HepG2 (cell line): Measurements from ENCODE around the gene SERPINA3. TPM values are rescaled to one million over a fixed set of nuclear protein-coding genes. Genes with fewer than 3 reads are reported as not detected.
A peak's percentile ranks its signal among the peaks of the same experiment; 100 is the strongest.

Experiments used
- AGO2 ChIP-seq: fragments of 200-400 bp; formaldehyde crosslinking; optimal IDR thresholded peaks from 2 replicates; pipeline ENCODE3; 2017; ENCODE audit warnings: mild to moderate bottlenecking, low read depth, low read length, moderate library complexity
- CEBPB ChIP-seq: IDR thresholded peaks from 2 replicates; pipeline ENCODE4 v1.6.1; 2011; ENCODE audit warnings: low read depth, low read length, improper control_type of control experiment, borderline replicate concordance
- ELF1 ChIP-seq: sonication (generic); formaldehyde crosslinking; IDR thresholded peaks from 2 replicates; pipeline ENCODE4 v1.4.0; 2020; ENCODE audit warnings: missing genetic modification reagents
- KIAA2018 ChIP-seq: sonication (generic); formaldehyde crosslinking; IDR thresholded peaks from 2 replicates; pipeline ENCODE4 v1.5.0; 2020; ENCODE audit warnings: mild to moderate bottlenecking, missing genetic modification reagents, borderline replicate concordance
- KLF12 ChIP-seq: sonication (generic); formaldehyde crosslinking; IDR thresholded peaks from 2 replicates; pipeline ENCODE4 v1.4.0; 2020; ENCODE audit warnings: missing genetic modification reagents, borderline replicate concordance
- MAZ ChIP-seq, 2 experiments: sonication (generic) in 1 of 2; formaldehyde crosslinking in 1 of 2; IDR thresholded peaks; 2 replicates each; pipeline versions ENCODE4 v1.5.0 to v1.6.1; 2012 to 2020; ENCODE audit warnings: low read depth in 2 of 2, mild to moderate bottlenecking in 2 of 2, borderline replicate concordance in 1 of 2, improper control_type of control experiment in 1 of 2, low read length in 1 of 2, missing genetic modification reagents in 1 of 2, moderate library complexity in 1 of 2
- NR0B2 ChIP-seq: sonication (generic); formaldehyde crosslinking; IDR thresholded peaks from 2 replicates; pipeline ENCODE4 v1.4.0; 2020; ENCODE audit warnings: mild to moderate bottlenecking, missing genetic modification reagents
- PATZ1 ChIP-seq: sonication (generic); formaldehyde crosslinking; IDR thresholded peaks from 2 replicates; pipeline ENCODE4 v1.4.0; 2020; ENCODE audit warnings: missing genetic modification reagents
- POLR2A ChIP-seq, 2 experiments: IDR thresholded peaks; 2 replicates each; pipeline ENCODE4 v1.6.1; 2011; ENCODE audit warnings: low read depth in 2 of 2, low read length in 2 of 2, mild to moderate bottlenecking in 1 of 2, moderate library complexity in 1 of 2; ENCODE audit not compliant: insufficient read depth in 1 of 2
- SCMH1 ChIP-seq: sonication (generic); formaldehyde crosslinking; IDR thresholded peaks from 2 replicates; pipeline ENCODE4 v1.9.0; 2021; ENCODE audit warnings: missing genetic modification reagents, mild to moderate bottlenecking, borderline replicate concordance
- SMYD3 ChIP-seq: sonication (generic); formaldehyde crosslinking; IDR thresholded peaks from 2 replicates; pipeline ENCODE4 v1.8.1; 2023; ENCODE audit warnings: mild to moderate bottlenecking, missing genetic modification reagents
- ZFAT ChIP-seq: sonication (generic); formaldehyde crosslinking; conservative IDR thresholded peaks from 2 replicates; pipeline ENCODE4 v1.8.1; 2023; ENCODE audit warnings: missing genetic modification reagents, inconsistent platforms
- ZKSCAN1 ChIP-seq: fragments of 150-350 bp; IDR thresholded peaks from 2 replicates; pipeline ENCODE4 v1.6.1; 2014; ENCODE audit warnings: low read length
- ZNF20 ChIP-seq: sonication (generic); formaldehyde crosslinking; IDR thresholded peaks from 2 replicates; pipeline ENCODE4 v1.4.0; 2020; ENCODE audit warnings: mild to moderate bottlenecking, moderate library complexity, missing genetic modification reagents
- ZNF230 ChIP-seq: sonication (generic); formaldehyde crosslinking; IDR thresholded peaks from 2 replicates; pipeline ENCODE4 v1.4.0; 2020; ENCODE audit warnings: mild to moderate bottlenecking, missing genetic modification reagents
- ZNF468 ChIP-seq: sonication (generic); formaldehyde crosslinking; IDR thresholded peaks from 2 replicates; pipeline ENCODE4 v1.8.0; 2022; ENCODE audit warnings: mild to moderate bottlenecking, moderate library complexity, missing genetic modification reagents
- ZNF552 ChIP-seq: sonication (generic); formaldehyde crosslinking; IDR thresholded peaks from 2 replicates; pipeline ENCODE4 v1.9.0; 2022; ENCODE audit warnings: missing genetic modification reagents, mild to moderate bottlenecking, borderline replicate concordance
- ZNF724P ChIP-seq: sonication (generic); formaldehyde crosslinking; IDR thresholded peaks from 2 replicates; pipeline ENCODE4 v1.8.0; 2022; ENCODE audit warnings: missing genetic modification reagents, borderline replicate concordance
- polyA plus RNA-seq, 8 experiments: library from polyadenylated mRNA; depleted of rRNA in 3 of 8; stranded (reverse) in 7 of 8; unstranded in 1 of 8; fragments of >200 nt; fragmentation: Illumina TruSeq in 4 of 8; extraction: Trizol in 4 of 8; gene quantifications; 2 replicates each; pipeline versions ENCODE4 v1.2.1 to v1.2.3, GENCODE V29; 2011 to 2016; ENCODE audit warnings: low read depth in 4 of 8, missing spikeins in 1 of 8, mixed read lengths in 1 of 8; ENCODE audit not compliant: insufficient read depth in 1 of 8
- total RNA-seq, 5 experiments: library from RNA; depleted of rRNA; stranded (reverse); fragments of >200 nt; fragmentation: Illumina TruSeq; extraction: Trizol; gene quantifications; 2 replicates each; pipeline ENCODE4 v1.2.3, GENCODE V29; 2016; ENCODE audit warnings: low read depth in 1 of 5

Gene SERPINA3
- total and polyA plus RNA-seq, 2 of the 13 experiments (the other 11 are each of a cell fraction or from before 2014, with no cell fraction given): 825 to 2,200 TPM

DNA sequence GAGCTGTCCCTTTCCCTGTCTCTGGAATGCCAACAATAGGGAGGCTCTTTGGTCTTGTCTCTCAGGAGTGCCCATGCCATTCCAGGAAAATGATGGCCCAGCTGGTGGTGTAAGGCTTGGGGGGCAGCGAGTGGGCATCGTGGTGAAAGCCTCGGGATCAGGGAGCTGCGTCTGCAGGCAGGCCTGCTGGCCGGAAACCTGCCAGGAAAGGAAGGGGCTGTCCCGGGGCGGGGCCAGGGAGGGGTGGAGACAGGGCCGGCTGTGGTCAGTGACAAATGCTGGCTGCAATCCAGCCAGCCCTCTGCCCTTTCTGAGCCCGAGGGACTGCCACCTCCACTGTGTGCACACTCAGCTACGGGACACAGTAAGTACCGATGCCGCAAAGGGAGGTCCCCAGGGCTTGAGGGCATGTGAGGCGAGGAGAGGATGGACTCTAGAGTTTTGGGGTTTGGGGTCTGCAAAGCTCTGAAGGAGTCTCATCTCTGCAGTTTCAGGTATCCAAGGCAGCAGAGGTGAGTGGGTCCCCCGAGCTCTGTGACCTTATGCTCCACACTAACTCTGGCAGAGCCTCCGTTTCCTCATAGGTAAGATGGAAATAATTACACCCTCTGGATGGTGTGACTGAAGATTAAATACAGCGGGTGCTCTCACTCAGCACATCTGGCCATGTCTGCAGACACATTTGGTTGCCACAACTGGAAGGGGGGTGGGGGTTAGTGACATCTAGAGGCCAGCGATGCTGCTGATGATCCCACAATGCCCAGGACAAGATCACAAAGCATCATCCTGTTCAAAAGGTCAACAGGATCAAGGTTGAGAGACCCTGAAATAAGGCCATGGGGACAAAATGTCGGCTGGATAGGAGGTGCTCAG lies 30.8 kb upstream of the SERPINA3 start, which contains the start of gene SERPINA5 (continued):
- TF ChIP-seq KIAA2018 (CRISPR knock-in tag) (no peak), CEBPB (no peak), SCMH1 (CRISPR knock-in tag) (no peak), ZNF552 (CRISPR knock-in tag) (0 out of 2 replicates have a peak, but pooled peaks have one; percentile 21), ZFAT (CRISPR knock-in tag) (no peak), ELF1 (no peak; the same call in 1 of the 2 replicates), ZNF724P (CRISPR knock-in tag) (no peak), POLR2A (IDR thresholded peaks at IDR 0.05; ENCODE audit: insufficient read depth in 1 of 2, low read depth in 2 of 2, low read length in 2 of 2) (peak; percentile 83 to 92), ZNF20 (no peak), AGO2 (no peak), ZNF468 (CRISPR knock-in tag) (no peak), NR0B2 (CRISPR knock-in tag) (no peak), SMYD3 (CRISPR knock-in tag) (no peak), KLF12 (CRISPR knock-in tag) (no peak), ZKSCAN1 (no peak), MAZ (IDR thresholded peaks at IDR 0.05; ENCODE audit: borderline replicate concordance, low read depth, low read length) (peak; percentile 26; the same call in 1 of the 2 replicates), MAZ (CRISPR knock-in tag; IDR thresholded peaks at IDR 0.05; ENCODE audit: low read depth) (peak; percentile 60; the same call in 1 of the 2 replicates), PATZ1 (CRISPR knock-in tag) (peak; percentile 28; the same call in 1 of the 2 replicates), ZNF230 (CRISPR knock-in tag) (no peak; the same call in 1 of the 2 replicates)
